SK-N-SH (cell line): ENCODE measurements around the gene TM7SF2. TPM values are rescaled to one million over a fixed set of nuclear protein-coding genes. Genes with fewer than 3 reads are reported as not detected.

Source experiments
- CTCF ChIA-PET: fragments of 300-600, 350-600 bp; formaldehyde crosslinking; extraction: SDS; loops from one replicate; lab custom pipeline; 2021; lab: Yijun Ruan, JAX
- POLR2A ChIA-PET: fragments of 350-600 bp; sonication (Branson Sonifier 250); formaldehyde crosslinking; extraction: SDS; loops from one replicate; lab custom pipeline; 2020; ENCODE audit warnings: antibody characterized with exemption, inconsistent platforms; lab: Yijun Ruan, JAX
- DNase-seq: peaks from one replicate; pipeline ENCODE4 v3.0.0; 2012
- H2AFZ ChIP-seq: fragments of 200-600 bp; sonication (generic); 2 replicates; pipeline ENCODE4 v1.8.1; 2016; ENCODE audit warnings: antibody characterized with exemption, mild to moderate bottlenecking, low read depth
- H3F3A ChIP-seq: fragments of 200-600 bp; sonication (generic); replicated peaks from 2 replicates; pipeline ENCODE3; 2016; ENCODE audit warnings: antibody characterized with exemption, mild to moderate bottlenecking; ENCODE audit not compliant: insufficient read depth
- H3K27ac ChIP-seq, 2 experiments: fragments of 200-500 bp in 1 of 2; fragments of 200-600 bp in 1 of 2; sonication (Bioruptor generic) in 1 of 2; sonication (generic), shearing (Covaris generic) in 1 of 2; 2 replicates each; pipeline versions ENCODE4 v1.5.1 to v1.6.1; 2014 to 2016; ENCODE audit warnings: low read depth in 2 of 2, inconsistent platforms in 1 of 2, low read length in 1 of 2, mild to moderate bottlenecking in 1 of 2, mixed read lengths in 1 of 2
- H3K27me3 ChIP-seq: fragments of 200-600 bp; sonication (generic), shearing (Covaris generic); 2 replicates; pipeline ENCODE4 v1.6.1; 2016; ENCODE audit warnings: mixed run types; ENCODE audit not compliant: insufficient read depth
- H3K36me3 ChIP-seq, 2 experiments: fragments of 200-500 bp in 1 of 2; fragments of 200-600 bp in 1 of 2; sonication (Bioruptor generic) in 1 of 2; sonication (generic) in 1 of 2; replicated peaks in 1 of 2; 2 replicates each; pipeline versions ENCODE3 to v1.5.1; 2014 to 2016; ENCODE audit warnings: low read length in 1 of 2, mild to moderate bottlenecking in 1 of 2; ENCODE audit not compliant: insufficient read depth in 2 of 2, control insufficient read depth in 1 of 2
- H3K4me1 ChIP-seq, 2 experiments: fragments of 200-500 bp in 1 of 2; fragments of 200-600 bp in 1 of 2; sonication (Bioruptor generic) in 1 of 2; sonication (generic), shearing (Covaris generic) in 1 of 2; 2 replicates each; pipeline versions ENCODE4 v1.5.1 to v1.6.1; 2014 to 2016; ENCODE audit warnings: low read depth in 1 of 2, low read length in 1 of 2, mixed run types in 1 of 2; ENCODE audit not compliant: insufficient read depth in 2 of 2, control insufficient read depth in 1 of 2
- H3K4me2 ChIP-seq: fragments of 200-600 bp; sonication (generic), shearing (Covaris generic); 2 replicates; pipeline ENCODE4 v1.6.1; 2017; ENCODE audit warnings: mixed run types
- H3K4me3 ChIP-seq, 2 experiments: fragments of 200-500 bp in 1 of 2; fragments of 200-600 bp in 1 of 2; sonication (Bioruptor generic) in 1 of 2; sonication (generic), shearing (Covaris generic) in 1 of 2; 2 replicates each; pipeline versions ENCODE4 v1.5.1 to v1.8.1; 2014 to 2016; ENCODE audit warnings: low read depth in 2 of 2, inconsistent platforms in 1 of 2, low read length in 1 of 2, mild to moderate bottlenecking in 1 of 2, mixed read lengths in 1 of 2, moderate library complexity in 1 of 2
- H3K79me2 ChIP-seq: fragments of 200-600 bp; sonication (generic); 2 replicates; pipeline ENCODE4 v1.8.1; 2017; ENCODE audit warnings: mild to moderate bottlenecking; ENCODE audit not compliant: insufficient read depth
- H3K9ac ChIP-seq: fragments of 200-600 bp; sonication (generic); 2 replicates; pipeline ENCODE4 v1.6.1; 2017; ENCODE audit warnings: mixed run types
- H3K9me2 ChIP-seq: fragments of 200-600 bp; sonication (generic); 2 replicates; pipeline ENCODE4 v1.6.1; 2017; ENCODE audit warnings: mixed run types
- H3K9me3 ChIP-seq: fragments of 200-600 bp; sonication (generic); 2 replicates; pipeline ENCODE4 v1.6.1; 2017; ENCODE audit warnings: mixed run types, mild to moderate bottlenecking, moderate library complexity
- H4K20me1 ChIP-seq: fragments of 200-600 bp; sonication (generic); 2 replicates; pipeline ENCODE4 v1.6.1; 2017; ENCODE audit warnings: mild to moderate bottlenecking, mixed run types; ENCODE audit not compliant: insufficient read depth
- CTCF ChIP-seq: fragments of 200-600 bp; sonication (generic); IDR thresholded peaks from 2 replicates; pipeline ENCODE4 v1.6.1; 2017; ENCODE audit warnings: antibody characterized with exemption, mild to moderate bottlenecking, moderate library complexity
- ELF1 ChIP-seq: IDR thresholded peaks from 2 replicates; pipeline ENCODE4 v1.4.0; 2012
- FOXM1 ChIP-seq: IDR thresholded peaks from 2 replicates; pipeline ENCODE4 v1.4.0; 2012; ENCODE audit warnings: low read depth, mild to moderate bottlenecking
- JUND ChIP-seq: IDR thresholded peaks from 2 replicates; pipeline ENCODE4 v1.4.0; 2012
- SIN3A ChIP-seq: IDR thresholded peaks from 2 replicates; pipeline ENCODE4 v1.6.1; 2012; ENCODE audit warnings: low read depth, mild to moderate bottlenecking, low read length, moderate library complexity, borderline replicate concordance
- SMC3 ChIP-seq: IDR thresholded peaks from 2 replicates; pipeline ENCODE4 v1.6.1; 2012; ENCODE audit warnings: low read depth, low read length, improper control_type of control experiment
- TEAD4 ChIP-seq: IDR thresholded peaks from 2 replicates; pipeline ENCODE4 v1.4.0; 2012; ENCODE audit warnings: mild to moderate bottlenecking, borderline replicate concordance; ENCODE audit not compliant: insufficient read depth
- WGBS: methylation state at CpG from one replicate; pipeline ENCODE4 v1.1.6; 2017; ENCODE audit warnings: low lambda C conversion rate; 5-methylcytosine and 5-hydroxymethylcytosine counted together
- polyA plus RNA-seq, 3 experiments: library from polyadenylated mRNA; depleted of rRNA; stranded (reverse); fragments of >200 nt; gene quantifications; 2 replicates each; pipeline ENCODE4 v1.2.3, GENCODE V29; 2012
- TF ChIP-seq, protein P1 (sequence below): IDR thresholded peaks from 2 replicates; pipeline ENCODE4 v1.6.1; 2012; ENCODE audit warnings: mild to moderate bottlenecking, low read depth, low read length, moderate library complexity
- TF ChIP-seq, protein P2 (sequence below): IDR thresholded peaks from 2 replicates; pipeline ENCODE4 v1.4.0; 2012; ENCODE audit warnings: low read depth, borderline replicate concordance

Gene TM7SF2
- polyA plus RNA-seq, 1 of the 3 experiments (the other 2 are of a cell fraction): 87.8 TPM

GRCh38 chr11:65135633-65136145 is 24.0 kb downstream of the TM7SF2 start (continued):
- no peak for TF ChIP-seq TEAD4

DNA sequence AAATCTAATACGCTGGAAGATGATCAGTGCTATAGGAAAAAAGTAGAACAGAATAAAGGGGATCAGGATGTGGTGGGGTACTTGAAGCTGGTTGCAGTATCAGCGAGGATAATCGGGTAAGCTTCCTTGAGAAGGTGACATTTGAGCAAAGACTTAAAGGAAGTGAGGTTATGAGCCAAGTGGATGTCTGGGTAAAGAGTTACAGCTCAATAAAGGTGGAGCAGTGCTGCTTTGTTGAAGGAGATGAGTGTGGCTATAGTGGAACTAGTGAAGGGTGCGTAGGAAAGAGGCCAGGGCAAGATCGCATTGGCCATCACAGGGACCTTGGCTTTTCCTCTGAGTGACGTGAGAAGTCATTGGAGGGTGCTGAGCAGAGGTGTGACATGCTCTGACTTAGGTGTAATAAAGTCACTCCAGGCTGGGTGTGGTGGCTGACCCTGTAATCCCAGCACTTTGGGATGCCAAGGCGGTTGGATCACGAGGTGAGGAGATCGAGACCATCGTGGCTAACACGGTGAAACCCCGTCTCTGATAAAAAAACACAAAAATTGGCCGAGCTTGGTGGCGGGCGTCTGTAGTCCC is 24.9 kb downstream of the TM7SF2 start:
- WGBS: 94% methylated on average over 15 of the region's 15 CpGs
- Histone ChIP-seq H3K36me3 (peaks cover 10% of the 10 kb centered on the region in 2 experiments), H4K20me1 (no peaks in the 10 kb centered on the region; the same call in 1 of the 2 replicates), H3K9me2 (no peaks in the 10 kb centered on the region), H3K79me2 (peaks cover 27% of the 10 kb centered on the region; the same call in 1 of the 2 replicates), H3K9me3 (no peaks in the 10 kb centered on the region), H3K4me2 (no peak overlapping the region), H3K4me3 (no peak overlapping the region), H3K27me3 (0 out of 2 replicates have a peak, but pooled peaks cover 6% of the 10 kb centered on the region), H2AFZ (no peak overlapping the region), H3F3A (no peaks in the 10 kb centered on the region), H3K27ac (no peak overlapping the region), H3K4me1 (peaks cover 0 to 28% of the 10 kb centered on the region in 2 experiments; a peak in 2 of 4 replicates), H3K9ac (no peak overlapping the region)
- no peak for TF ChIP-seq FOXM1
- DNase-seq: no peak
- CTCF ChIA-PET: interaction anchor here (0.6 to 4.2 kb wide), 7 partner anchors 12 to 1542 kb away, joined by 3 to 27 read pairs (median 6); partner anchors contain the start of genes CAPN1, CDC42EP2 and ZNHIT2
- POLR2A ChIA-PET: no interaction called here

GRCh38 chr11:65141896-65142494 is 30.3 kb downstream of the TM7SF2 start:
- H3K9ac ChIP-seq: no peak overlapping the region
- no peak overlapping the region for H3K4me2 ChIP-seq
- H3K27ac ChIP-seq: no peak overlapping the region
- POLR2A ChIA-PET: no interaction called here
- H3K9me3 ChIP-seq: no peaks in the 10 kb centered on the region
- H3F3A ChIP-seq: no peaks in the 10 kb centered on the region
- TF ChIP-seq, protein P1, sequence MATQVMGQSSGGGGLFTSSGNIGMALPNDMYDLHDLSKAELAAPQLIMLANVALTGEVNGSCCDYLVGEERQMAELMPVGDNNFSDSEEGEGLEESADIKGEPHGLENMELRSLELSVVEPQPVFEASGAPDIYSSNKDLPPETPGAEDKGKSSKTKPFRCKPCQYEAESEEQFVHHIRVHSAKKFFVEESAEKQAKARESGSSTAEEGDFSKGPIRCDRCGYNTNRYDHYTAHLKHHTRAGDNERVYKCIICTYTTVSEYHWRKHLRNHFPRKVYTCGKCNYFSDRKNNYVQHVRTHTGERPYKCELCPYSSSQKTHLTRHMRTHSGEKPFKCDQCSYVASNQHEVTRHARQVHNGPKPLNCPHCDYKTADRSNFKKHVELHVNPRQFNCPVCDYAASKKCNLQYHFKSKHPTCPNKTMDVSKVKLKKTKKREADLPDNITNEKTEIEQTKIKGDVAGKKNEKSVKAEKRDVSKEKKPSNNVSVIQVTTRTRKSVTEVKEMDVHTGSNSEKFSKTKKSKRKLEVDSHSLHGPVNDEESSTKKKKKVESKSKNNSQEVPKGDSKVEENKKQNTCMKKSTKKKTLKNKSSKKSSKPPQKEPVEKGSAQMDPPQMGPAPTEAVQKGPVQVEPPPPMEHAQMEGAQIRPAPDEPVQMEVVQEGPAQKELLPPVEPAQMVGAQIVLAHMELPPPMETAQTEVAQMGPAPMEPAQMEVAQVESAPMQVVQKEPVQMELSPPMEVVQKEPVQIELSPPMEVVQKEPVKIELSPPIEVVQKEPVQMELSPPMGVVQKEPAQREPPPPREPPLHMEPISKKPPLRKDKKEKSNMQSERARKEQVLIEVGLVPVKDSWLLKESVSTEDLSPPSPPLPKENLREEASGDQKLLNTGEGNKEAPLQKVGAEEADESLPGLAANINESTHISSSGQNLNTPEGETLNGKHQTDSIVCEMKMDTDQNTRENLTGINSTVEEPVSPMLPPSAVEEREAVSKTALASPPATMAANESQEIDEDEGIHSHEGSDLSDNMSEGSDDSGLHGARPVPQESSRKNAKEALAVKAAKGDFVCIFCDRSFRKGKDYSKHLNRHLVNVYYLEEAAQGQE: no peak
- TF ChIP-seq, protein P2, sequence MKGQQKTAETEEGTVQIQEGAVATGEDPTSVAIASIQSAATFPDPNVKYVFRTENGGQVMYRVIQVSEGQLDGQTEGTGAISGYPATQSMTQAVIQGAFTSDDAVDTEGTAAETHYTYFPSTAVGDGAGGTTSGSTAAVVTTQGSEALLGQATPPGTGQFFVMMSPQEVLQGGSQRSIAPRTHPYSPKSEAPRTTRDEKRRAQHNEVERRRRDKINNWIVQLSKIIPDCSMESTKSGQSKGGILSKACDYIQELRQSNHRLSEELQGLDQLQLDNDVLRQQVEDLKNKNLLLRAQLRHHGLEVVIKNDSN: no peak
- no peak for TF ChIP-seq JUND
- TF ChIP-seq CTCF: no peak
- TF ChIP-seq SIN3A: no peak
- no peak for TF ChIP-seq ELF1
- no peak for TF ChIP-seq FOXM1
- TF ChIP-seq SMC3: no peak
- TF ChIP-seq TEAD4: no peak
- TF ChIP-seq, all 33 proteins: peak for 0
- no peaks in the 10 kb centered on the region for H3K9me2 ChIP-seq
- no peak overlapping the region for H2AFZ ChIP-seq
- CTCF ChIA-PET: no interaction called here
- DNase-seq: no peak
- no peaks in the 10 kb centered on the region for H3K79me2 ChIP-seq
- no peaks in the 10 kb centered on the region for H3K4me1 ChIP-seq
- no peaks in the 10 kb centered on the region for H4K20me1 ChIP-seq
- no peak overlapping the region for H3K4me3 ChIP-seq
- 0 out of 2 replicates have a peak, but pooled peaks cover 6% of the 10 kb centered on the region for H3K27me3 ChIP-seq
- no peaks in the 10 kb centered on the region for H3K36me3 ChIP-seq
- WGBS: 64% methylated on average over 7 of the region's 7 CpGs
